ENCODE data around the gene BCL2L1. TPM values are rescaled to one million over a fixed set of nuclear protein-coding genes. Genes with fewer than 3 reads are reported as not detected.

The BCL2L1 gene
- polyA plus RNA-seq, 1 of the 3 experiments (the other 2 are of a cell fraction): 99.9 TPM

- ChIA-PET CTCF (interaction anchor here (3.5 kb wide), 1 partner anchor 21 kb away, joined by 13 read pairs; no protein-coding TSS in a partner anchor), POLR2A (no interaction called here)
- Histone ChIP-seq H2AFZ (ENCODE audit: low read depth) (no peak overlapping the region), H3K27me3 (ENCODE audit: insufficient read depth) (no peaks in the 10 kb centered on the region), H3K9me3 (no peaks in the 10 kb centered on the region), H3K79me2 (ENCODE audit: insufficient read depth) (peaks cover 99% of the 10 kb centered on the region), H3K27ac (ENCODE audit: low read depth in 2 of 2, low read length in 1 of 2) (peak overlapping the region in 1 of 2 experiments; percentile 9; a peak in 1 of 4 replicates), H3F3A (replicated peaks; ENCODE audit: insufficient read depth) (peaks cover 20% of the 10 kb centered on the region), H4K20me1 (ENCODE audit: insufficient read depth) (no peaks in the 10 kb centered on the region), H3K4me3 (ENCODE audit: low read depth in 2 of 2, low read length in 1 of 2) (no peak overlapping the region), H3K9ac (no peak overlapping the region), H3K36me3 (replicated peaks in 1 of 2; ENCODE audit: control insufficient read depth in 1 of 2, insufficient read depth in 2 of 2, low read length in 1 of 2) (peaks cover 10 to 25% of the 10 kb centered on the region in 2 experiments), H3K9me2 (no peaks in the 10 kb centered on the region), H3K4me1 (ENCODE audit: control insufficient read depth in 1 of 2, insufficient read depth in 2 of 2, low read depth in 1 of 2, low read length in 1 of 2) (peaks cover 19 to 32% of the 10 kb centered on the region in 2 experiments; a peak in 3 of 4 replicates), H3K4me2 (no peak overlapping the region)
- WGBS (ENCODE audit: low lambda C conversion rate): 97% methylated on average over 3 of the region's 3 CpGs
- no peak for DNase-seq
- TF ChIP-seq RAD21 (IDR thresholded peaks at IDR 0.05; ENCODE audit: low read length) (no peak), GATA2 (CRISPR knock-in tag; IDR thresholded peaks at IDR 0.05) (no peak), RCOR1 (IDR thresholded peaks at IDR 0.05; ENCODE audit: low read length) (no peak), NFIC (IDR thresholded peaks at IDR 0.05; ENCODE audit: borderline replicate concordance) (no peak)
These were observed 40.3 kb downstream of the BCL2L1 start for GRCh38 chr20:31682352-31682751.

DNA sequence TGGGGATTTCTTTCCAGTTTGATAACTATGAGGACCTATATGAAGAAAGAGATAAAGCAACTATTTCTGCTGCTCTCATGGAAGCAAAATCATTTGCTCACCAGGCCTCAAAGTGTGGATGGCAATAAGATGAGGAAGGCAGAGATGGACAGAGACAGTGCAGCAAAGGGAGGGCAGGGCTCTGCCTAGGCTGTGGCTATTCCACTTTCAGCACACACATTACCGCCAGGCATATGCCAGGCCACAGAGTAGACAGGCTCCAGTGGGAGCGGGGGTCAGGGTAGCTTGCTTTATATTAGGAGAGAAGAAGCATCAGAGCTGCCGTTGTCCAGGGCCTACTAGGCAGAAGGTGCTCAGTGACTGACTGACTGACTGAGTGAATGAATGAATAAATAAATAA is 40.9 kb downstream of the BCL2L1 start:
- ChIA-PET CTCF (interaction anchor here (3.5 kb wide), 1 partner anchor 20 kb away, joined by 13 read pairs; no protein-coding TSS in a partner anchor), POLR2A (no interaction called here)
- Histone ChIP-seq H3K27ac (ENCODE audit: low read depth in 2 of 2, low read length in 1 of 2) (peak overlapping the region in 1 of 2 experiments; percentile 9; a peak in 1 of 4 replicates), H3K4me2 (no peak overlapping the region), H3F3A (replicated peaks; ENCODE audit: insufficient read depth) (peaks cover 20% of the 10 kb centered on the region), H2AFZ (ENCODE audit: low read depth) (no peak overlapping the region), H3K79me2 (ENCODE audit: insufficient read depth) (peaks cover 99% of the 10 kb centered on the region), H3K4me3 (ENCODE audit: low read depth in 2 of 2, low read length in 1 of 2) (no peak overlapping the region), H3K27me3 (ENCODE audit: insufficient read depth) (no peaks in the 10 kb centered on the region), H3K9me2 (no peaks in the 10 kb centered on the region), H3K36me3 (replicated peaks in 1 of 2; ENCODE audit: control insufficient read depth in 1 of 2, insufficient read depth in 2 of 2, low read length in 1 of 2) (peaks cover 9 to 22% of the 10 kb centered on the region in 2 experiments), H3K4me1 (ENCODE audit: control insufficient read depth in 1 of 2, insufficient read depth in 2 of 2, low read depth in 1 of 2, low read length in 1 of 2) (peaks cover 20 to 34% of the 10 kb centered on the region in 2 experiments; a peak in 3 of 4 replicates), H3K9me3 (no peaks in the 10 kb centered on the region), H4K20me1 (ENCODE audit: insufficient read depth) (no peaks in the 10 kb centered on the region), H3K9ac (no peak overlapping the region)
- no peak for DNase-seq
- 94% methylated on average over 3 of the region's 3 CpGs for WGBS (ENCODE audit: low lambda C conversion rate)
- no peak for TF ChIP-seq USF2 (IDR thresholded peaks at IDR 0.05; ENCODE audit: borderline replicate concordance, low read depth, low read length)
- no peak for TF ChIP-seq TCF12 (IDR thresholded peaks at IDR 0.05)
- TF ChIP-seq SMC3 (IDR thresholded peaks at IDR 0.05; ENCODE audit: low read depth, low read length): no peak
- no peak for TF ChIP-seq MEF2A (IDR thresholded peaks at IDR 0.05; ENCODE audit: borderline replicate concordance, low read depth)
- TF ChIP-seq YY1 (IDR thresholded peaks at IDR 0.05; ENCODE audit: low read depth): no peak
- no peak for TF ChIP-seq RAD21 (IDR thresholded peaks at IDR 0.05; ENCODE audit: low read length)
- TF ChIP-seq EP300 (IDR thresholded peaks at IDR 0.05; ENCODE audit: borderline replicate concordance in 1 of 2, low read depth in 1 of 2, low read length in 1 of 2): no peak
- TF ChIP-seq MAX (IDR thresholded peaks at IDR 0.05; ENCODE audit: low read depth): no peak
- TF ChIP-seq CHD2 (IDR thresholded peaks at IDR 0.05; ENCODE audit: low read length, partially characterized antibody): no peak
- no peak for TF ChIP-seq TEAD4 (IDR thresholded peaks at IDR 0.05; ENCODE audit: borderline replicate concordance, insufficient read depth)
- no peak for TF ChIP-seq SIN3A (IDR thresholded peaks at IDR 0.05; ENCODE audit: borderline replicate concordance, low read depth, low read length)
- no peak for TF ChIP-seq RFX5 (IDR thresholded peaks at IDR 0.05; ENCODE audit: low read length)
- TF ChIP-seq GATA2 (CRISPR knock-in tag; IDR thresholded peaks at IDR 0.05): no peak
- no peak for TF ChIP-seq EZH2phosphoT487 (IDR thresholded peaks at IDR 0.05; ENCODE audit: borderline replicate concordance, low read depth)
- no peak for TF ChIP-seq PBX3 (IDR thresholded peaks at IDR 0.05)
- no peak for TF ChIP-seq CTCF (IDR thresholded peaks at IDR 0.05)
- TF ChIP-seq NFIC (IDR thresholded peaks at IDR 0.05; ENCODE audit: borderline replicate concordance): no peak

Data from SK-N-SH (cell line).